K562 treated with DMSO at 1 percent for 48 hours (cell line): ENCODE data around the gene ZBTB1. TPM values are rescaled to one million over a fixed set of nuclear protein-coding genes. Genes with fewer than 3 reads are reported as not detected.

Experiments
- total RNA-seq: library from RNA; unstranded; fragments of 300-600 nt; gene quantifications from 2 replicates; pipeline ENCODE4 v1.2.3, GENCODE V29; 2022; ENCODE audit warnings: low replicate concordance; ENCODE audit errors: extremely low read depth

ZBTB1 gene, protein sequence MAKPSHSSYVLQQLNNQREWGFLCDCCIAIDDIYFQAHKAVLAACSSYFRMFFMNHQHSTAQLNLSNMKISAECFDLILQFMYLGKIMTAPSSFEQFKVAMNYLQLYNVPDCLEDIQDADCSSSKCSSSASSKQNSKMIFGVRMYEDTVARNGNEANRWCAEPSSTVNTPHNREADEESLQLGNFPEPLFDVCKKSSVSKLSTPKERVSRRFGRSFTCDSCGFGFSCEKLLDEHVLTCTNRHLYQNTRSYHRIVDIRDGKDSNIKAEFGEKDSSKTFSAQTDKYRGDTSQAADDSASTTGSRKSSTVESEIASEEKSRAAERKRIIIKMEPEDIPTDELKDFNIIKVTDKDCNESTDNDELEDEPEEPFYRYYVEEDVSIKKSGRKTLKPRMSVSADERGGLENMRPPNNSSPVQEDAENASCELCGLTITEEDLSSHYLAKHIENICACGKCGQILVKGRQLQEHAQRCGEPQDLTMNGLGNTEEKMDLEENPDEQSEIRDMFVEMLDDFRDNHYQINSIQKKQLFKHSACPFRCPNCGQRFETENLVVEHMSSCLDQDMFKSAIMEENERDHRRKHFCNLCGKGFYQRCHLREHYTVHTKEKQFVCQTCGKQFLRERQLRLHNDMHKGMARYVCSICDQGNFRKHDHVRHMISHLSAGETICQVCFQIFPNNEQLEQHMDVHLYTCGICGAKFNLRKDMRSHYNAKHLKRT
- total RNA-seq = not detected in 2 replicates

GRCh38 chr14:64504310-64504896, at the start of gene ZBTB1:
TSS of gene ZBTB1 (plus strand) at chr14:64504770. CDS start at chr14:64521505, 16,735 bp downstream.

DNA sequence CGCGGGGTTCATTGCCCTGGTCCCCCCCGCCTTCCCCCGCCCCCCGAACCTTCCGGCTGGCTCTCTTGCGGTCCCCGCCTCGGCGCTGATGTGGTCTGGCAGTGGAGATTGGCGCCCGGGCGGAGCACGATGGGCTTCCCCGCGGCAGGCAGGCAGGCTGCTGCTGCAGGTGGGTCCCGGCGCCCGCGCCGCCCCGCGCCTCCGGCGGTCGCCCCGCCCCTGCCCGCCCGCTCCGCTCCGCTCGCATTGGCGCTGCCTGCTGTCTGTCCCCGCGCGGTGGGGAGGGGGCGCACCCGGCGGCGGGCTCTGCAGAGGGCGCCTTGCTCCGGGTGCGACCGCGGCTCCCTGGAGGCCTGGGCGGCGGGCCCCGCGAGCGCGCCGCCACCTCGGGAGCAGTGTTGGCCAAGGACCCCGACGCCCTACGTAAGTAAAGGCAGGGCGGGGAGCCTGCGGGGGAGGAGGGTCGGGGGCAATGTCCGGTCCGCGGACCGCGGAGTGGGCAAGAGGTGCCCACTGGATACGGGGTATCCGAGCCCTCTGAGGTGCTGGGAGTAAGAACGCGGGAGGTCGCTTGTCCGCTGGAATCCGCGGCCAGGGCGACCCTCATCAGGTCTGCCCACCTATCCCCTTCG, 39.3 kb upstream of the ZBTB1 start, which contains the start of gene AKAP5:
AKAP5 (plus strand) TSS at position 309 of the 632 bp plus-strand sequence. CDS start 2,896 bp downstream, outside the sequence.

DNA sequence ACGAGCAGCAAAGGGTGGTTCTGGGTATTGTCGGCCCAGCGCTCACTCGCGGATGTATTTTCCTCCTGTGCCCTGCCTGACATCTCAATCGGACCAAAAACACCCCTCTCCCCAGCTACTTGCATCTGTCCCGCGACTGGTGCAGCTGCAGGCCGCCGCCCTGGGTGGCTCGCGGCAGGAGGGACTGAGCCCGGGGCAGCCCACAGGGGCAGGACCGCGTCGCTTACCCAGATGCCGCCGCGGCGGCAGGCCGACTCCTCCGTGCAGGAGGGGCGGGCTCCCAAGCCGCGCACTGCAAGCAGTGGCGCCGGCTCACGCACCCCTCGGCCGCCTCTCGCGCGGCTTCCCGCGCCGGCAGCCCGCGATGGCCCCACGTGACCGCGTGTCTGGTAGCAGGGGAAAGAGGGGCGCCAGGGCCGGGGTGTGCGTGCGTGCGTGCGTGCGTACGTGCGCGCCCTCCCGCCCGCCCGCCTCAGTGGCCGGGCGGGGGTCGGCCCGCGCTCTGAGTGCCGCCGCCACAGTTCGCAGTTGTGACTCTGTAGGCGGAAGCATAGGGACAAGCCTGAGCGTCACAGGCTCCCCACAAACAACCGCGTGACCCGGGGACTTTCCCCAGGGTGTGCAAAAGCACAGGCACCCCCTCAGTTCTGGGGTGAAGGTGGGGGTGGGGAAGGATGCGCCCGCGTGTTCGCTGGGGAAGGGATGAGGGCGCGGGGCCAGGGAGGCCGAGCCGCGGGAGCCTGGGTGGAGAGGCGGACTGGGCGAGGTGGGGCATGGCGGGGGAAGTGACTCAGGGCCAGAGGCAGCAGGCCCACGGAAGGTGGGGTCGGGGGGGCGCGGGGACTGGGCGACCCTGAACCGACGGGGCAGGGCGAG, 898 bp upstream of the ZBTB1 start, which contains the start of gene ZBTB25:
ZBTB25 (minus strand) TSS at position 405 of the 876 bp plus-strand sequence. CDS start 13,305 bp downstream, outside the sequence.

GRCh38 chr14:64540208-64541202, 35.9 kb downstream of the ZBTB1 start, which contains the start of gene HSPA2:
TSS of gene HSPA2 (plus strand) at chr14:64540741. CDS start at chr14:64540850, 109 bp downstream.

GRCh38 chr14:64549791-64550620, 45.4 kb downstream of the ZBTB1 start, which contains the start of gene PPP1R36:
TSS of gene PPP1R36 (plus strand) at chr14:64549961. CDS start at chr14:64549998, 37 bp downstream.

Other genes starting within 250 kb of the ZBTB1 start
- gene ESR2, start 210.4 kb upstream of the ZBTB1 start, total RNA-seq = not detected in 2 replicates
- not detected in 2 replicates for gene MTHFD1, start 116.4 kb upstream of the ZBTB1 start, total RNA-seq
- gene AKAP5, start 39.3 kb upstream of the ZBTB1 start, total RNA-seq = not detected in 2 replicates
- gene ZBTB25, start 932 bp upstream of the ZBTB1 start, total RNA-seq = not detected in 2 replicates
- not detected in 2 replicates for gene HSPA2, start 36.0 kb downstream of the ZBTB1 start, total RNA-seq
- gene PPP1R36, start 45.2 kb downstream of the ZBTB1 start, total RNA-seq = not detected in 2 replicates
- gene PLEKHG3, start 199.7 kb downstream of the ZBTB1 start, total RNA-seq = not detected in 2 replicates